ENCODE data around the gene SMYD3.

DNA sequence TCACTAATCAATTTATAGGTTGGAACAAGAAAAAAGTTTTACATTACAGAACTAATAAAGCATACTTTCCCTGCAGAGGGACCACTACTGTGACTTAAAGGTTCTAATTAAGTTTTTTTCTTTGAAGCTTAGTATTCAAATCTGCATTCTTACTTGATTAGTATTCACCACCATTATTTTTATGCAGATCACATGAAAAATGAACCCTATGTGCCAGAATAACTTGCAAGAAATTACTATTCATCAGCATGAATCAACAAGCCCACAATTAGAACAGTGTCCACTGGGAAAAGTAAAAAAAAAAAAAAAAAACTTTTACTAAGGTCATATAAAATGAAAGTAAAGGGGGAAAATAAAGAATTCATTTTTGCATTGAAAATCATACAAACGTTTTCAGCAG lies 90.8 kb downstream of the SMYD3 start:
- TF ChIP-seq POLR2A (IDR thresholded peaks at IDR 0.05) (no peak), POLR2AphosphoS5 (IDR thresholded peaks at IDR 0.05) (no peak)
